Measurements from ENCODE around the gene SUSD3. TPM values are rescaled to one million over a fixed set of nuclear protein-coding genes. Genes with fewer than 3 reads are reported as not detected.

SUSD3 gene
- total and polyA plus RNA-seq, 4 donors: 4.1 to 19.2 (median 11.8) TPM

DNA sequence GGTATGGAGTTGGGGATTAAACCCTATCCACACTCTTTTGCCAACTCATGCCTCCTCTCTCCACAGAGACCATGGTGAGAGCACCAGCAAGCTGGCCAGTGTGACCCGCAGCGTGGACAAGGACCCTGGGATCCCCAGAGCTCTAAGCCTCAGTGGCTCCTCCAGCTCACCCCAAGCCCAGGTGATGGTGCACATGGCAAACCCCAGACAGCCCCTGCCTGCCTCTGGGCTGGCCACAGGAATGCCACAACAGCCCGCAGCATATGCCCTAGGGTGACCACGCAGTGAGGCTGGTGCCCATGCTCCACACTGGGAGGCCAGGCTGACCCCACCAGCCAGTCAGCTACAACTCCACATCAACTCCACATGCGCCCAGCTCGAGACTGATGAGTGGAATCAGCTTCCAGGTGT lies 26.0 kb downstream of the SUSD3 start:
- TF ChIP-seq, protein P1, sequence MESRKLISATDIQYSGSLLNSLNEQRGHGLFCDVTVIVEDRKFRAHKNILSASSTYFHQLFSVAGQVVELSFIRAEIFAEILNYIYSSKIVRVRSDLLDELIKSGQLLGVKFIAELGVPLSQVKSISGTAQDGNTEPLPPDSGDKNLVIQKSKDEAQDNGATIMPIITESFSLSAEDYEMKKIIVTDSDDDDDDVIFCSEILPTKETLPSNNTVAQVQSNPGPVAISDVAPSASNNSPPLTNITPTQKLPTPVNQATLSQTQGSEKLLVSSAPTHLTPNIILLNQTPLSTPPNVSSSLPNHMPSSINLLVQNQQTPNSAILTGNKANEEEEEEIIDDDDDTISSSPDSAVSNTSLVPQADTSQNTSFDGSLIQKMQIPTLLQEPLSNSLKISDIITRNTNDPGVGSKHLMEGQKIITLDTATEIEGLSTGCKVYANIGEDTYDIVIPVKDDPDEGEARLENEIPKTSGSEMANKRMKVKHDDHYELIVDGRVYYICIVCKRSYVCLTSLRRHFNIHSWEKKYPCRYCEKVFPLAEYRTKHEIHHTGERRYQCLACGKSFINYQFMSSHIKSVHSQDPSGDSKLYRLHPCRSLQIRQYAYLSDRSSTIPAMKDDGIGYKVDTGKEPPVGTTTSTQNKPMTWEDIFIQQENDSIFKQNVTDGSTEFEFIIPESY (IDR thresholded peaks at IDR 0.05): no peak
- TF ChIP-seq, protein P2, sequence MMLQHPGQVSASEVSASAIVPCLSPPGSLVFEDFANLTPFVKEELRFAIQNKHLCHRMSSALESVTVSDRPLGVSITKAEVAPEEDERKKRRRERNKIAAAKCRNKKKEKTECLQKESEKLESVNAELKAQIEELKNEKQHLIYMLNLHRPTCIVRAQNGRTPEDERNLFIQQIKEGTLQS (IDR thresholded peaks at IDR 0.05): no peak
- TF ChIP-seq FOXA1 (IDR thresholded peaks at IDR 0.05) (no peak), JUND (IDR thresholded peaks at IDR 0.05) (no peak), TAF1 (conservative IDR thresholded peaks at IDR 0.05) (no peak), HNF4G (IDR thresholded peaks at IDR 0.05) (no peak), NR2F2 (IDR thresholded peaks at IDR 0.05) (no peak), FOXA2 (IDR thresholded peaks at IDR 0.05) (no peak), HNF4A (conservative IDR thresholded peaks at IDR 0.05) (no peak), RAD21 (IDR thresholded peaks at IDR 0.05) (no peak)
- Histone ChIP-seq H3K36me3 (ENCODE audit: control insufficient read depth in 4 of 4, insufficient read depth in 3 of 4, low read depth in 1 of 4, low read length in 3 of 4) (peaks cover 0 to 7% (median 0%) of the 10 kb centered on the region in 4 donors), H3K4me3 (ENCODE audit: low read depth in 1 of 3, low read length in 3 of 3) (no peak overlapping the region), H3K27me3 (ENCODE audit: control insufficient read depth in 4 of 4, insufficient read depth in 4 of 4, low read length in 3 of 4) (no peaks in the 10 kb centered on the region), H3K4me1 (ENCODE audit: control insufficient read depth in 4 of 4, insufficient read depth in 4 of 4, low read length in 3 of 4) (no peaks in the 10 kb centered on the region), H3K9ac (ENCODE audit: low read depth in 1 of 2, low read length in 2 of 2) (no peak overlapping the region), H3K9me3 (ENCODE audit: control insufficient read depth in 4 of 4, low read length in 3 of 4) (peaks cover 0 to 2% (median 0%) of the 10 kb centered on the region in 4 donors), H3K27ac (ENCODE audit: low read depth in 1 of 2, low read length in 2 of 2) (no peak overlapping the region)
- peak; percentile 27 for DNase-seq (ENCODE audit: low spot score)
- 96% methylated on average over 6 of the region's 6 CpGs for WGBS

- WGBS: 98% methylated on average over 4 of the region's 4 CpGs
- peaks cover 0 to 2% (median 0%) of the 10 kb centered on the region in 4 donors for H3K9me3 ChIP-seq (ENCODE audit: control insufficient read depth in 4 of 4, low read length in 3 of 4)
- no peak for DNase-seq (ENCODE audit: low spot score)
- H3K27ac ChIP-seq (ENCODE audit: low read depth in 1 of 2, low read length in 2 of 2): no peak overlapping the region
- H3K4me1 ChIP-seq (ENCODE audit: control insufficient read depth in 4 of 4, insufficient read depth in 4 of 4, low read length in 3 of 4): no peaks in the 10 kb centered on the region
- TF ChIP-seq CTCF (IDR thresholded peaks at IDR 0.05; ENCODE audit: low read depth, low read length, missing input control) (no peak), EGR1 (IDR thresholded peaks at IDR 0.05; ENCODE audit: low read depth in 2 of 2) (no peak), RAD21 (IDR thresholded peaks at IDR 0.05) (no peak), NR2F2 (IDR thresholded peaks at IDR 0.05) (no peak), JUND (IDR thresholded peaks at IDR 0.05) (no peak), SP1 (IDR thresholded peaks at IDR 0.05) (no peak)
- H3K9ac ChIP-seq (ENCODE audit: low read depth in 1 of 2, low read length in 2 of 2): no peak overlapping the region
- H3K36me3 ChIP-seq (ENCODE audit: control insufficient read depth in 4 of 4, insufficient read depth in 3 of 4, low read depth in 1 of 4, low read length in 3 of 4): peaks cover 0 to 4% (median 0%) of the 10 kb centered on the region in 4 donors
- H3K4me3 ChIP-seq (ENCODE audit: low read depth in 1 of 3, low read length in 3 of 3): no peak overlapping the region
- H3K27me3 ChIP-seq (ENCODE audit: control insufficient read depth in 4 of 4, insufficient read depth in 4 of 4, low read length in 3 of 4): no peaks in the 10 kb centered on the region
These were observed 27.2 kb downstream of the SUSD3 start for GRCh38 chr9:93085676-93086075.

- Histone ChIP-seq H3K9ac (ENCODE audit: low read depth in 1 of 2, low read length in 2 of 2) (no peak overlapping the region), H3K4me3 (ENCODE audit: low read depth in 1 of 3, low read length in 3 of 3) (no peak overlapping the region), H3K9me3 (ENCODE audit: control insufficient read depth in 4 of 4, low read length in 3 of 4) (peaks cover 0 to 2% (median 0%) of the 10 kb centered on the region in 4 donors), H3K36me3 (ENCODE audit: control insufficient read depth in 4 of 4, insufficient read depth in 3 of 4, low read depth in 1 of 4, low read length in 3 of 4) (peaks cover 0 to 4% (median 0%) of the 10 kb centered on the region in 4 donors), H3K27me3 (ENCODE audit: control insufficient read depth in 4 of 4, insufficient read depth in 4 of 4, low read length in 3 of 4) (no peaks in the 10 kb centered on the region), H3K4me1 (ENCODE audit: control insufficient read depth in 4 of 4, insufficient read depth in 4 of 4, low read length in 3 of 4) (no peaks in the 10 kb centered on the region), H3K27ac (ENCODE audit: low read depth in 1 of 2, low read length in 2 of 2) (no peak overlapping the region)
- no peak for TF ChIP-seq SP1 (IDR thresholded peaks at IDR 0.05)
- TF ChIP-seq, protein P2 (IDR thresholded peaks at IDR 0.05): no peak
- no peak for TF ChIP-seq HNF4A (conservative IDR thresholded peaks at IDR 0.05)
- no peak for DNase-seq (ENCODE audit: low spot score)
- 93% methylated on average over 8 of the region's 8 CpGs for WGBS
These were observed 28.1 kb downstream of the SUSD3 start for GRCh38 chr9:93086447-93087224.
